Liver (tissue), 9 donors: ENCODE results near the gene MAPK1IP1L. TPM values are rescaled to one million over a fixed set of nuclear protein-coding genes. Genes with fewer than 3 reads are reported as not detected.

Source experiments
- DNase-seq: peaks from one replicate; pipeline ENCODE4 v3.0.0-alpha.2; 2017; ENCODE audit warnings: low spot score
- H3K27ac ChIP-seq, 2 donors: one replicate each; pipeline ENCODE4 v1.7.0; 2013; ENCODE audit warnings: inconsistent platforms in 2 of 2, low read length in 2 of 2, control low read depth in 1 of 2, low read depth in 1 of 2, mild to moderate bottlenecking in 1 of 2
- H3K27me3 ChIP-seq, 4 donors: one replicate each; pipeline versions ENCODE4 v1.6.1 to v1.7.0; 2013; ENCODE audit warnings: low read length in 3 of 4, inconsistent platforms in 1 of 4, mild to moderate bottlenecking in 1 of 4, moderate library complexity in 1 of 4; ENCODE audit not compliant: control insufficient read depth in 4 of 4, insufficient read depth in 4 of 4
- H3K36me3 ChIP-seq, 4 donors: one replicate each; pipeline versions ENCODE4 v1.6.1 to v1.7.0; 2013; ENCODE audit warnings: low read length in 3 of 4, mild to moderate bottlenecking in 3 of 4, low read depth in 1 of 4, moderate library complexity in 1 of 4; ENCODE audit not compliant: control insufficient read depth in 4 of 4, insufficient read depth in 3 of 4
- H3K4me1 ChIP-seq, 4 donors: one replicate each; pipeline versions ENCODE4 v1.6.1 to v1.7.0; 2013; ENCODE audit warnings: low read length in 3 of 4, mild to moderate bottlenecking in 3 of 4, moderate library complexity in 1 of 4; ENCODE audit not compliant: control insufficient read depth in 4 of 4, insufficient read depth in 4 of 4
- H3K4me3 ChIP-seq, 3 donors: one replicate each; pipeline versions ENCODE4 v1.6.1 to v1.7.0; 2013; ENCODE audit warnings: low read length in 3 of 3, control low read depth in 1 of 3, low read depth in 1 of 3, mild to moderate bottlenecking in 1 of 3
- H3K9ac ChIP-seq, 2 donors: one replicate each; pipeline ENCODE4 v1.7.0; 2013; ENCODE audit warnings: low read length in 2 of 2, mild to moderate bottlenecking in 2 of 2, moderate library complexity in 2 of 2, control low read depth in 1 of 2, low read depth in 1 of 2
- H3K9me3 ChIP-seq, 4 donors: one replicate each; pipeline versions ENCODE4 v1.6.1 to v1.7.0; 2013; ENCODE audit warnings: low read length in 3 of 4; ENCODE audit not compliant: control insufficient read depth in 4 of 4
- CTCF ChIP-seq: fragments of 150-350 bp; IDR thresholded peaks from 2 replicates; pipeline ENCODE4 v1.5.1; 2017; ENCODE audit warnings: improper control_type of control experiment, low read depth, low read length; ENCODE audit not compliant: missing input control
- EGR1 ChIP-seq, 2 donors: IDR thresholded peaks; 2 replicates each; pipeline ENCODE4 v1.6.1; 2016 to 2018; ENCODE audit warnings: antibody characterized with exemption in 2 of 2, low read depth in 2 of 2
- FOXA1 ChIP-seq: IDR thresholded peaks from 2 replicates; pipeline ENCODE4 v1.6.1; 2016; ENCODE audit warnings: antibody characterized with exemption
- FOXA2 ChIP-seq: IDR thresholded peaks from 2 replicates; pipeline ENCODE4 v1.6.1; 2016; ENCODE audit warnings: antibody characterized with exemption
- GABPA ChIP-seq, 2 donors: IDR thresholded peaks in 1 of 2; conservative IDR thresholded peaks in 1 of 2; 2 replicates each; pipeline ENCODE4 v1.6.1; 2016; ENCODE audit warnings: antibody characterized with exemption in 2 of 2, mild to moderate bottlenecking in 1 of 2, moderate library complexity in 1 of 2
- HNF4A ChIP-seq, 2 donors: conservative IDR thresholded peaks; 2 replicates each; pipeline ENCODE4 v1.6.1; 2016; ENCODE audit warnings: antibody characterized with exemption in 2 of 2, mild to moderate bottlenecking in 2 of 2
- HNF4G ChIP-seq: IDR thresholded peaks from 2 replicates; pipeline ENCODE4 v1.6.1; 2016; ENCODE audit warnings: antibody characterized with exemption
- JUND ChIP-seq, 2 donors: IDR thresholded peaks; 2 replicates each; pipeline ENCODE4 v1.6.1; 2016; ENCODE audit warnings: antibody characterized with exemption in 2 of 2
- MAX ChIP-seq: IDR thresholded peaks from 2 replicates; pipeline ENCODE4 v1.6.1; 2016; ENCODE audit warnings: antibody characterized with exemption
- NR2F2 ChIP-seq: IDR thresholded peaks from 2 replicates; pipeline ENCODE4 v1.6.1; 2016; ENCODE audit warnings: antibody characterized with exemption
- RAD21 ChIP-seq, 2 donors: IDR thresholded peaks; 2 replicates each; pipeline ENCODE4 v1.6.1; 2016; ENCODE audit warnings: antibody characterized with exemption in 2 of 2, mild to moderate bottlenecking in 2 of 2
- RXRA ChIP-seq, 2 donors: IDR thresholded peaks; 2 replicates each; pipeline ENCODE4 v1.6.1; 2017 to 2018; ENCODE audit warnings: antibody characterized with exemption in 2 of 2, mild to moderate bottlenecking in 1 of 2
- SP1 ChIP-seq: IDR thresholded peaks from 2 replicates; pipeline ENCODE4 v1.6.1; 2018; ENCODE audit warnings: antibody characterized with exemption, mild to moderate bottlenecking
- TAF1 ChIP-seq: conservative IDR thresholded peaks from 2 replicates; pipeline ENCODE4 v1.6.1; 2016; ENCODE audit warnings: antibody characterized with exemption, mild to moderate bottlenecking
- YY1 ChIP-seq: IDR thresholded peaks from 2 replicates; pipeline ENCODE4 v1.6.1; 2016; ENCODE audit warnings: antibody characterized with exemption, mild to moderate bottlenecking
- ZBTB33 ChIP-seq: IDR thresholded peaks from 2 replicates; pipeline ENCODE4 v1.6.1; 2016; ENCODE audit warnings: antibody characterized with exemption
- polyA plus RNA-seq, 2 donors: library from polyadenylated mRNA; stranded (reverse) in 1 of 2; unstranded in 1 of 2; fragments of 200-250 nt in 1 of 2; fragments of >200 nt in 1 of 2; fragmentation: Nextera tagmentation in 1 of 2; extraction: Ambion mirVana in 1 of 2; gene quantifications; one replicate each; pipeline versions ENCODE4 v1.2.1 to v1.2.3, GENCODE V29; 2013 to 2015
- total RNA-seq, 2 donors: library from RNA; depleted of rRNA; stranded (reverse); fragments of >200 nt; gene quantifications; one replicate each; pipeline ENCODE4 v1.2.3, GENCODE V29; 2014
- TF ChIP-seq, protein P1 (sequence below): IDR thresholded peaks from 2 replicates; pipeline ENCODE4 v1.6.1; 2016; ENCODE audit warnings: antibody characterized with exemption, mild to moderate bottlenecking
- TF ChIP-seq, protein P2 (sequence below): IDR thresholded peaks from 2 replicates; pipeline ENCODE4 v1.6.1; 2016; ENCODE audit warnings: antibody characterized with exemption
- donor health status: healthy.
- donor health status: healthy.
- donor health status: healthy.
- donor health status: healthy.
- donor health status: healthy.

Gene MAPK1IP1L
- total and polyA plus RNA-seq, 4 donors: 11.8 to 25.2 (median 17.7) TPM

GRCh38 chr14:55043528-55043927 lies 7.9 kb upstream of the MAPK1IP1L start (continued):
- TF ChIP-seq CTCF: no peak
- no peak for TF ChIP-seq JUND (IDR thresholded peaks at IDR 0.05)

GRCh38 chr14:55045087-55045486 lies 6.4 kb upstream of the MAPK1IP1L start:
- Histone ChIP-seq H3K9ac (no peak overlapping the region), H3K27me3 (no peaks in the 10 kb centered on the region), H3K27ac (no peak overlapping the region), H3K4me1 (no peaks in the 10 kb centered on the region), H3K36me3 (peaks cover 0 to 5% (median 0%) of the 10 kb centered on the region in 4 donors), H3K4me3 (no peak overlapping the region), H3K9me3 (no peaks in the 10 kb centered on the region)
- TF ChIP-seq FOXA1: no peak
- no peak for TF ChIP-seq YY1
- no peak for TF ChIP-seq FOXA2
- TF ChIP-seq RAD21 (IDR thresholded peaks at IDR 0.05): no peak
- TF ChIP-seq JUND (IDR thresholded peaks at IDR 0.05): no peak
- TF ChIP-seq EGR1 (IDR thresholded peaks at IDR 0.05; ENCODE audit: low read depth in 2 of 2): no peak
- TF ChIP-seq SP1: no peak
- TF ChIP-seq ZBTB33: no peak
- no peak for TF ChIP-seq HNF4A (conservative IDR thresholded peaks at IDR 0.05)
- TF ChIP-seq TAF1: no peak
- no peak for TF ChIP-seq NR2F2
- TF ChIP-seq CTCF: no peak
- no peak for TF ChIP-seq MAX
- TF ChIP-seq, protein P1, sequence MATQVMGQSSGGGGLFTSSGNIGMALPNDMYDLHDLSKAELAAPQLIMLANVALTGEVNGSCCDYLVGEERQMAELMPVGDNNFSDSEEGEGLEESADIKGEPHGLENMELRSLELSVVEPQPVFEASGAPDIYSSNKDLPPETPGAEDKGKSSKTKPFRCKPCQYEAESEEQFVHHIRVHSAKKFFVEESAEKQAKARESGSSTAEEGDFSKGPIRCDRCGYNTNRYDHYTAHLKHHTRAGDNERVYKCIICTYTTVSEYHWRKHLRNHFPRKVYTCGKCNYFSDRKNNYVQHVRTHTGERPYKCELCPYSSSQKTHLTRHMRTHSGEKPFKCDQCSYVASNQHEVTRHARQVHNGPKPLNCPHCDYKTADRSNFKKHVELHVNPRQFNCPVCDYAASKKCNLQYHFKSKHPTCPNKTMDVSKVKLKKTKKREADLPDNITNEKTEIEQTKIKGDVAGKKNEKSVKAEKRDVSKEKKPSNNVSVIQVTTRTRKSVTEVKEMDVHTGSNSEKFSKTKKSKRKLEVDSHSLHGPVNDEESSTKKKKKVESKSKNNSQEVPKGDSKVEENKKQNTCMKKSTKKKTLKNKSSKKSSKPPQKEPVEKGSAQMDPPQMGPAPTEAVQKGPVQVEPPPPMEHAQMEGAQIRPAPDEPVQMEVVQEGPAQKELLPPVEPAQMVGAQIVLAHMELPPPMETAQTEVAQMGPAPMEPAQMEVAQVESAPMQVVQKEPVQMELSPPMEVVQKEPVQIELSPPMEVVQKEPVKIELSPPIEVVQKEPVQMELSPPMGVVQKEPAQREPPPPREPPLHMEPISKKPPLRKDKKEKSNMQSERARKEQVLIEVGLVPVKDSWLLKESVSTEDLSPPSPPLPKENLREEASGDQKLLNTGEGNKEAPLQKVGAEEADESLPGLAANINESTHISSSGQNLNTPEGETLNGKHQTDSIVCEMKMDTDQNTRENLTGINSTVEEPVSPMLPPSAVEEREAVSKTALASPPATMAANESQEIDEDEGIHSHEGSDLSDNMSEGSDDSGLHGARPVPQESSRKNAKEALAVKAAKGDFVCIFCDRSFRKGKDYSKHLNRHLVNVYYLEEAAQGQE: no peak
- TF ChIP-seq, protein P2, sequence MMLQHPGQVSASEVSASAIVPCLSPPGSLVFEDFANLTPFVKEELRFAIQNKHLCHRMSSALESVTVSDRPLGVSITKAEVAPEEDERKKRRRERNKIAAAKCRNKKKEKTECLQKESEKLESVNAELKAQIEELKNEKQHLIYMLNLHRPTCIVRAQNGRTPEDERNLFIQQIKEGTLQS: no peak
- no peak for TF ChIP-seq RXRA (IDR thresholded peaks at IDR 0.05)
- TF ChIP-seq HNF4G: no peak
- no peak for TF ChIP-seq GABPA (IDR thresholded peaks at IDR 0.05 in 1 of 2, conservative IDR thresholded peaks at IDR 0.05 in 1 of 2)
- DNase-seq: no peak
